GM12878 (cell line): ENCODE measurements around the gene FOXP1. TPM values are rescaled to one million over a fixed set of nuclear protein-coding genes. Genes with fewer than 3 reads are reported as not detected.

Experiments used
- CBX5 ChIP-seq: sonication (generic); IDR thresholded peaks from 2 replicates; pipeline ENCODE4 v1.6.1; 2016; ENCODE audit warnings: low read depth, moderate library complexity, mild to moderate bottlenecking, inconsistent platforms
- CHD1 ChIP-seq: IDR thresholded peaks from 2 replicates; pipeline ENCODE4 v1.6.1; 2012; ENCODE audit warnings: low read depth, low read length, improper control_type of control experiment
- CHD2 ChIP-seq: IDR thresholded peaks from 2 replicates; pipeline ENCODE4 v1.6.1; 2011; ENCODE audit warnings: low read depth, low read length, improper control_type of control experiment, borderline replicate concordance
- FOXK2 ChIP-seq: fragments of 450-650 bp; IDR thresholded peaks from 2 replicates; pipeline ENCODE4 v1.6.1; 2017; ENCODE audit warnings: mild to moderate bottlenecking, moderate library complexity
- FOXM1 ChIP-seq: IDR thresholded peaks from 2 replicates; pipeline ENCODE4 v1.6.1; 2012; ENCODE audit warnings: low read depth, mild to moderate bottlenecking, inconsistent platforms, low read length, moderate library complexity
- IRF5 ChIP-seq: fragments of 450-650 bp; IDR thresholded peaks from 2 replicates; pipeline ENCODE4 v1.6.1; 2017; ENCODE audit warnings: borderline replicate concordance
- MEF2B ChIP-seq: fragments of 450-650 bp; IDR thresholded peaks from 2 replicates; pipeline ENCODE4 v1.6.1; 2018; ENCODE audit warnings: mild to moderate bottlenecking, moderate library complexity; ENCODE audit not compliant: partially characterized antibody, poor library complexity, severe bottlenecking
- MTA3 ChIP-seq: IDR thresholded peaks from 2 replicates; pipeline ENCODE4 v1.6.1; 2012; ENCODE audit warnings: low read length, inconsistent platforms, borderline replicate concordance
- NFYB ChIP-seq: IDR thresholded peaks from 2 replicates; pipeline ENCODE4 v1.6.1; 2011; ENCODE audit warnings: low read depth, mild to moderate bottlenecking, low read length, improper control_type of control experiment, moderate library complexity; ENCODE audit not compliant: insufficient read depth
- NRF1 ChIP-seq: conservative IDR thresholded peaks from 2 replicates; pipeline ENCODE4 v1.6.1; 2011; ENCODE audit warnings: mild to moderate bottlenecking, low read depth, low read length, improper control_type of control experiment
- PAX5 ChIP-seq: IDR thresholded peaks from 2 replicates; pipeline ENCODE4 v1.6.1; 2011; ENCODE audit warnings: low read depth, low read length, borderline replicate concordance
- PAX8 ChIP-seq: fragments of 450-650 bp; IDR thresholded peaks from 2 replicates; pipeline ENCODE4 v1.6.1; 2017; ENCODE audit warnings: mild to moderate bottlenecking, moderate library complexity
- POLR2AphosphoS2 ChIP-seq: IDR thresholded peaks from 2 replicates; pipeline ENCODE4 v1.6.1; 2011; ENCODE audit warnings: low read depth, mild to moderate bottlenecking, low read length, improper control_type of control experiment, moderate library complexity
- RCOR1 ChIP-seq: conservative IDR thresholded peaks from 2 replicates; pipeline ENCODE4 v1.6.1; 2012; ENCODE audit warnings: low read depth, low read length, improper control_type of control experiment
- RFX5 ChIP-seq: IDR thresholded peaks from 2 replicates; pipeline ENCODE4 v1.6.1; 2011; ENCODE audit warnings: low read depth, low read length, improper control_type of control experiment
- SMC3 ChIP-seq: IDR thresholded peaks from 2 replicates; pipeline ENCODE4 v1.6.1; 2011; ENCODE audit warnings: low read length, improper control_type of control experiment, borderline replicate concordance
- SPI1 ChIP-seq: IDR thresholded peaks from 2 replicates; pipeline ENCODE4 v1.6.1; 2011; ENCODE audit warnings: low read depth, mild to moderate bottlenecking, low read length, moderate library complexity, borderline replicate concordance; ENCODE audit not compliant: insufficient read depth
- ZNF24 ChIP-seq: fragments of 450-650 bp; IDR thresholded peaks from 2 replicates; pipeline ENCODE4 v1.6.1; 2017; ENCODE audit warnings: antibody characterized with exemption, mild to moderate bottlenecking
- ZNF592 ChIP-seq: fragments of 450-650 bp; IDR thresholded peaks from 2 replicates; pipeline ENCODE4 v1.6.1; 2017; ENCODE audit warnings: mild to moderate bottlenecking, moderate library complexity
- ZNF687 ChIP-seq: fragments of 450-650 bp; IDR thresholded peaks from 2 replicates; pipeline ENCODE4 v1.6.1; 2017; ENCODE audit warnings: mild to moderate bottlenecking, moderate library complexity
- polyA plus RNA-seq, 11 experiments: library from polyadenylated mRNA; depleted of rRNA in 4 of 11; unstranded in 6 of 11; stranded (reverse) in 5 of 11; fragments of >200 nt; fragmentation: Nextera tagmentation in 4 of 11; fragmentation: Illumina TruSeq in 1 of 11; extraction: Ambion mirVana in 4 of 11; extraction: Trizol in 1 of 11; gene quantifications; 1 replicate in 1 of 11; 2 replicates in 10 of 11; pipeline versions ENCODE4 v1.2.1 to v1.2.3, GENCODE V29; 2011 to 2016; ENCODE audit warnings: inconsistent platforms in 2 of 11, missing spikeins in 2 of 11, low read depth in 1 of 11
- total RNA-seq, 4 experiments: library from RNA; depleted of rRNA in 3 of 4; stranded (reverse); fragments of >200 nt in 3 of 4; fragmentation: Illumina TruSeq in 1 of 4; extraction: Trizol in 1 of 4; gene quantifications; 2 replicates each; pipeline versions ENCODE4 v1.2.1 to v1.2.3, GENCODE V29; 2013 to 2021

Gene FOXP1
- total and polyA plus RNA-seq, 10 of the 15 experiments (the other 5 are each of a cell fraction or from before 2014, with no cell fraction given): 0.05 to 1.6 (median 0.20) TPM; not detected in 1

- TF ChIP-seq IRF5 (no peak), MEF2B (peak; percentile 22), FOXM1 (peak; percentile 90; the same call in 1 of the 2 replicates), RFX5 (no peak), NRF1 (no peak), POLR2AphosphoS2 (no peak), ZNF687 (no peak), MTA3 (no peak), SMC3 (no peak), CBX5 (no peak), PAX8 (no peak), CHD2 (no peak; the same call in 1 of the 2 replicates), CHD1 (no peak), ZNF592 (no peak), ZNF24 (no peak), FOXK2 (no peak), PAX5 (no peak), RCOR1 (no peak), SPI1 (no peak), NFYB (no peak)
These were observed 190.4 kb downstream of the FOXP1 start (continued) for GRCh38 chr3:71393093-71393492.
